HG02870 (cell line): ENCODE measurements around the gene CHCHD10.

Experiments
- ATAC-seq: cut with Tn5 transposase; IDR thresholded peaks from one replicate; pipeline ENCODE4 v1.9.1; 2021; ENCODE audit warnings: mild to moderate bottlenecking, moderate library complexity; ENCODE audit not compliant: unreplicated experiment

Gene CHCHD10

GRCh38 chr22:23767673-23768548 is at the start of gene CHCHD10:
TSS of gene CHCHD10 (minus strand) at chr22:23767972. CDS start at chr22:23767874, 98 bp downstream.
- ATAC-seq: peak; percentile 57

GRCh38 chr22:23817146-23817545 is 49.4 kb upstream of the CHCHD10 start:
- no peak for ATAC-seq

GRCh38 chr22:23816156-23816976 is 48.6 kb upstream of the CHCHD10 start:
- no peak for ATAC-seq

- ATAC-seq: no peak
These were observed 47.9 kb upstream of the CHCHD10 start for GRCh38 chr22:23815541-23816155.

- no peak for ATAC-seq
These were observed 44.6 kb upstream of the CHCHD10 start for GRCh38 chr22:23812378-23812777.

- ATAC-seq: no peak
These were observed 39.1 kb upstream of the CHCHD10 start for GRCh38 chr22:23806837-23807236.

- ATAC-seq: no peak
These were observed 37.1 kb upstream of the CHCHD10 start for GRCh38 chr22:23804781-23805291.

GRCh38 chr22:23803001-23803819 is 35.4 kb upstream of the CHCHD10 start:
- ATAC-seq: no peak

- ATAC-seq: no peak
These were observed 34.2 kb upstream of the CHCHD10 start for GRCh38 chr22:23801886-23802377.

- ATAC-seq: no peak
These were observed 33.6 kb upstream of the CHCHD10 start for GRCh38 chr22:23801238-23801821.

GRCh38 chr22:23800297-23801237 is 32.8 kb upstream of the CHCHD10 start:
- ATAC-seq: no peak

GRCh38 chr22:23796461-23796860 is 28.7 kb upstream of the CHCHD10 start:
- ATAC-seq: no peak

GRCh38 chr22:23793326-23793725 is 25.6 kb upstream of the CHCHD10 start:
- no peak for ATAC-seq

- ATAC-seq: no peak
These were observed 24.2 kb upstream of the CHCHD10 start for GRCh38 chr22:23791738-23792645.

- ATAC-seq: no peak
These were observed 23.3 kb upstream of the CHCHD10 start for GRCh38 chr22:23790819-23791737.

GRCh38 chr22:23789638-23790037 is 21.9 kb upstream of the CHCHD10 start:
- no peak for ATAC-seq

GRCh38 chr22:23789121-23789520 is 21.3 kb upstream of the CHCHD10 start:
- ATAC-seq: no peak
